GM21825 (cell line): ENCODE results near the gene TEX14.
"Not testable (repeated sequence)": the region's sequence is repeated elsewhere in the genome, so short reads cannot be mapped to it uniquely, and the experiment has no call there.

Experiments
- ATAC-seq: cut with Tn5 transposase; IDR thresholded peaks from one replicate; pipeline ENCODE4 v1.9.1; 2021; ENCODE audit warnings: mild to moderate bottlenecking, moderate library complexity; ENCODE audit not compliant: unreplicated experiment

The TEX14 gene

GRCh38 chr17:58605986-58606385, 85.9 kb downstream of the TEX14 start:
- no peak for ATAC-seq

GRCh38 chr17:58605470-58605869, 86.4 kb downstream of the TEX14 start:
- ATAC-seq, result no peak

GRCh38 chr17:58601976-58602375, 89.9 kb downstream of the TEX14 start:
- ATAC-seq, result no peak

GRCh38 chr17:58597371-58597770, 94.5 kb downstream of the TEX14 start:
- no peak for ATAC-seq

GRCh38 chr17:58595194-58595792, 96.6 kb downstream of the TEX14 start:
- ATAC-seq, result no peak

- no peak for ATAC-seq
Observed at GRCh38 chr17:58593123-58593522, 98.7 kb downstream of the TEX14 start.

DNA sequence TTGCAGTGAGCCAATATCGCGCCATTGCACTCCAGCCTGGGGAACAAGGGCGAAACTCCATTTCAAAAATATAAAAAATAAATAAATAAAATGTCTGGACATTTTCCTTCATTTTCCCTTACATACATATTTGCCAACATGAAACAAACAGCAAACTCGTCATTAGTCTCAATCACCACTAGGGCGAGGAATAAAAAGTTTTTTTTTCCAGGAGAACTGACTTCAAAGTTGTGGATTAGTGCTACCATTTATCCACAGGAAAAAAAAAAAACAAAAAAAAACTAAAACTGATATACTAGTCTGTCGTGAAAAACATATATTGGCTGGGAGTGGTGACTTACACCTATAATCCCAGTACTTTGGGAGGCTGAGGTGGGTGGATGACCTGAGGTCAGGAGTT, 100.4 kb downstream of the TEX14 start:
- no peak for ATAC-seq

DNA sequence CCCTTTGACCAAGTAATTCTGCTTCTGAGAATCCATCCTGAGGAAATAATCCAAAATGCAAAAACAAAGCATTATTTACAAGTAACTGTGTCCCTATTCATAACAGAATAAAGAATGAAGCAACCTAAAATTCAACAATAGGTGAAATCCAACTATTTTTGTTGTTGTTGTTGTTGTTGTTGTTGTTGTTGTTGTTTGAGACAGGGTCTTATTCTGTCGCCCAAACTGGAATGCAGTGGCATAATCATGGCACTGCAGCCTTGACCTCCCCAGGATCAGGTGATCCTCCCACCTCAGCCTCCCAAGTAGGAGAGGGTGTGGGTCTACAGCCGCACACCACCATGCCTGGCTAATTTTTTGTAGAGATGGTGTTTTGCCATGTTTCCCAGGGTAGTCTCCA, 101.5 kb downstream of the TEX14 start:
- ATAC-seq, result no peak

GRCh38 chr17:58587713-58588117, 104.1 kb downstream of the TEX14 start:
- ATAC-seq, result no peak

- ATAC-seq, result no peak
Observed at GRCh38 chr17:58586009-58586644, 105.7 kb downstream of the TEX14 start.

GRCh38 chr17:58585554-58585953, 106.3 kb downstream of the TEX14 start:
- no peak for ATAC-seq

GRCh38 chr17:58583486-58583885, 108.4 kb downstream of the TEX14 start:
- no peak for ATAC-seq

- ATAC-seq, result not testable (repeated sequence)
Observed at GRCh38 chr17:58582718-58583117, 109.1 kb downstream of the TEX14 start.

- no peak for ATAC-seq
Observed at GRCh38 chr17:58580671-58581070, 111.2 kb downstream of the TEX14 start.

DNA sequence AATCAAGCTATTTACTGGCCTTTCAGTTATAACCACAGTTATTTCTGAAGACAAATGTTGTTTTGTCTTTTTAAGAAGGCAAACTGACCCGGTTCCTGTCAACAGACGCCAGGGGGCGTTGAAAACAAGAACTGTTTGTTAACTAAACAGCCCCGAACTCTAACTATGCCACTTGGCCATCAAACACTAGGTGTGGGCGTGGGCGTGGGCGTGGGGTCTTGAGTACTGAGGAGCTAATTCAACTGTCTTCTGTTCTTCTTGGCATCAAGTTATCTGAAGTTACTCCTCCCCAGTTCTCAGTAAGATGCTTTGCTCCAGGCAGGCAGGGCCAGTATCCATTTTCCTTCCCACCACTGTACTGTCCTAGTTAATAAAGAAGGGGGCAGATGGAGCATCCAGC, 114.1 kb downstream of the TEX14 start:
- no peak for ATAC-seq

- no peak for ATAC-seq
Observed at GRCh38 chr17:58576679-58577367, 115.0 kb downstream of the TEX14 start.

DNA sequence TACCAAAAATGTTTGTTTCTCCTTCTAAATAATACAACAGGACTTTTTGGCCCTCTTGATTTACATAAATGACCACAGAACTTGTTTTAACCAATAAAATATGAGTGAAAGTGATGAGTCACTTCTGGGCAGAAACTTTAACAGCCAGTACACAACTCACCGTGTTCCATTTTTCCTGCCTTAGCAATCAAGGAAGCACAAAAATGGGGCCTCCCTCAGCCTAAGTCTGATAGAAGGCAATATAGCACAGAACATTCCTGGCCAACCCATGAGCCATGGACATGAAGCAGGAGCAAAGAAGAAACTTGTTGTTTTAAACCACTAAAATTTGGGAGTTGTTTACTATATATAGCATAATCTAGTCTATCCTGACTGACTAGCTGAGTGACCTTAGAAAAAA, 116.3 kb downstream of the TEX14 start:
- ATAC-seq, result no peak

DNA sequence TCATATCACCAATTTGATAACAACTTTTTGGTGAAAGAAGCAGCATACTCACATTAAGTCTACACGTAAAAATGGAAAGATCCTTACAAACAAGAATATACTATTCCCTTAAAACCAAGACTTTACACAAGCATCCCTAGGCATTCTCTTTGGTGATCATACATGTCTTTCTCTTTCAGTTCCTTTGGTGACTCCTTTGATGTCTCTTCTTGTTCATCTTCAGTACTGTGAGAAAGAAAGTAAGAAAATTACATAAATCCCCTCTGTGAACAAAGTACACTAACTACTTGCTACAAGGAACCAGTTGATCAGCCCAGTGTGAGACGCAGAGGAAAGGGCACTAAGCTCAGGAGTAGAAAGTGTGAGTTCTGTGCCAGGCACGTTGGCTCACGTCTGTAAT, 117.8 kb downstream of the TEX14 start:
- no peak for ATAC-seq

GRCh38 chr17:58572846-58573245, 119.0 kb downstream of the TEX14 start:
- ATAC-seq, result no peak

DNA sequence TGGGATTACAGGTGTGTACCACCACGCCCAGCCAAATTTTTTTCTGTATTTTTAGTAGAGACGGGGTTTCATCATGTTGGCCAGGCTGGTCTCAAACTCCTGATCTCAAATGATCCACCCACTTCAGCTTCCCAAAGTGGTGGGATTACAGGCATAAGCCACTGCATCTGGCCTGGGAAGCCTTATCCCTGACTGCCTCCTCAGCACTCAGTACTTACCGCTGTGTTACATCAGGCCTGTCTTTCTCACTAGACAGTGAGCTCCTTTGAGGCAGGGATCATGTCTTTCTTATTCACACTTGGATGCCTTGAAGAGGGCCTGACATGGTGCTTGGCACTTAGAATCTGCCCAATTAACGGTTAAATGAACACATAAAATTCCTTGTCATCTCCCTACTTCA, 121.1 kb downstream of the TEX14 start:
- no peak for ATAC-seq

- ATAC-seq, result no peak
Observed at GRCh38 chr17:58569196-58569595, 122.6 kb downstream of the TEX14 start.

DNA sequence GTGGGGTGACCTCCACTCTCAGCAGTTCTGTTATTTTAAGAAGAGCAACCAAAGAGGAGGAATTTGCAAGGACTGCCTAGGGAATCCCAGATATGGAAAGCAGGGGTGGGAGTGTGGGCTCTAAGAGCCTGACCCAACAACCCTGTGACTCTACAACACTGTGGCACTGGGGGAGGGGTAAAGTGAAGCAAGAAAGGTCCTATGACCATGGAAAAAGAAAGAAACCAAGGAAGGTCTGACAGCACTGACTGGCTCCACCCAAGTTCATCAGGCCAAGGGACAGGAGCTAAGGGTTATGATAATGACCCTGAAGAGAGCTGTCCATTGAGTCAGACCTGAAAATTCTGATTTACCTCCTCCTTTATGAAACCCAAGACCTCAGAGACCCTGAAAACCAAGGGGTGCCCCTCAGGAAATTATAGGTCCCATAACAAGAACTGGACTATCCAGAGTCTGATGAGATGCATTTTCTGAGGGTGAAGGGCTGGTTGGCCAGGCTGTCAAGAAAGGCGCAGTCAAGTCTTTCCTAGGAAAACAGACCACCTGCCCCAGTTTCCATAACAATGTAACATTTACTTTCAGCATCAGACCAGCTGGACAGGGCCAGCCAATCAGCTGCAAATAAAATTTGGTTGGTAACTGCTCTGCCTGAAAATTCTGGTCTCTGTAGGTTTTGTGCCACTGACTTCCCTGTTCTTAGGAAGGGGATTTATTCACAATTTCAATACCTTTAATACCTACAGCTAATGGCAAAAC, 123.6 kb downstream of the TEX14 start:
- no peak for ATAC-seq
